CD14-positive monocyte (primary cell): ENCODE measurements around the gene RAI1. TPM values are rescaled to one million over a fixed set of nuclear protein-coding genes. Genes with fewer than 3 reads are reported as not detected.

Experiments used
- DNase-seq, 3 donors: peaks; one replicate each; pipeline ENCODE4 v3.0.0-alpha.2; 2011 to 2022
- H2AFZ ChIP-seq: 2 replicates; pipeline ENCODE4 v1.6.0; 2012; ENCODE audit warnings: mild to moderate bottlenecking, low read depth, low read length, inconsistent platforms; ENCODE audit not compliant: insufficient read depth, poor library complexity, severe bottlenecking
- H3K27ac ChIP-seq, 2 donors: 1 replicate in 1 of 2; 2 replicates in 1 of 2; pipeline ENCODE4 v1.5.1; 2012 to 2013; ENCODE audit warnings: low read length in 2 of 2, control low read depth in 1 of 2, inconsistent platforms in 1 of 2, low read depth in 1 of 2, mild to moderate bottlenecking in 1 of 2
- H3K27me3 ChIP-seq, 2 donors: one replicate each; pipeline versions ENCODE4 v1.6.0 to v1.6.1; 2011 to 2013; ENCODE audit warnings: low read length in 2 of 2; ENCODE audit not compliant: control insufficient read depth in 2 of 2, insufficient read depth in 2 of 2
- H3K36me3 ChIP-seq, 2 donors: replicated peaks in 1 of 2; 1 replicate in 1 of 2; 2 replicates in 1 of 2; pipeline versions ENCODE4 v1.5.1 to v1.6.1; 2012 to 2013; ENCODE audit warnings: low read length in 2 of 2, control low read depth in 1 of 2, inconsistent platforms in 1 of 2, mild to moderate bottlenecking in 1 of 2; ENCODE audit not compliant: insufficient read depth in 2 of 2, control insufficient read depth in 1 of 2
- H3K4me1 ChIP-seq, 2 donors: 1 replicate in 1 of 2; 2 replicates in 1 of 2; pipeline versions ENCODE4 v1.5.1 to v1.6.1; 2012 to 2013; ENCODE audit warnings: low read length in 2 of 2, control low read depth in 1 of 2, inconsistent platforms in 1 of 2, mild to moderate bottlenecking in 1 of 2, moderate library complexity in 1 of 2; ENCODE audit not compliant: insufficient read depth in 2 of 2, control insufficient read depth in 1 of 2
- H3K4me2 ChIP-seq: replicated peaks from 2 replicates; pipeline ENCODE3; 2012; ENCODE audit warnings: low read length, moderate library complexity, mild to moderate bottlenecking; ENCODE audit not compliant: poor library complexity, severe bottlenecking; ENCODE audit errors: extremely low read depth
- H3K4me3 ChIP-seq, 3 experiments: fragments of 200-600 bp in 1 of 3; sonication (generic) in 1 of 3; replicated peaks in 1 of 3; 1 replicate in 2 of 3; 2 replicates in 1 of 3; pipeline ENCODE4 v1.5.1; 2011 to 2013; ENCODE audit warnings: low read length in 3 of 3, mild to moderate bottlenecking in 3 of 3, control low read depth in 2 of 3, low read depth in 2 of 3, inconsistent platforms in 1 of 3, moderate library complexity in 1 of 3
- H3K79me2 ChIP-seq: 2 replicates; pipeline ENCODE4 v1.6.0; 2012; ENCODE audit warnings: mild to moderate bottlenecking, control low read depth, inconsistent platforms, low read length, moderate library complexity; ENCODE audit not compliant: insufficient read depth
- H3K9ac ChIP-seq: 2 replicates; pipeline ENCODE4 v1.6.0; 2017; ENCODE audit warnings: low read length, mild to moderate bottlenecking; ENCODE audit not compliant: insufficient read depth, poor library complexity, severe bottlenecking
- H3K9me3 ChIP-seq, 2 donors: replicated peaks in 1 of 2; 1 replicate in 1 of 2; 2 replicates in 1 of 2; pipeline versions ENCODE4 v1.5.1 to v1.6.1; 2012 to 2013; ENCODE audit warnings: low read length in 2 of 2, control low read depth in 1 of 2; ENCODE audit not compliant: control insufficient read depth in 1 of 2, insufficient read depth in 1 of 2
- H4K20me1 ChIP-seq: 2 replicates; pipeline ENCODE4 v1.6.0; 2012; ENCODE audit warnings: mild to moderate bottlenecking, low read length, control low read depth, moderate library complexity; ENCODE audit not compliant: insufficient read depth
- H3K27ac Mint-ChIP-seq, 7 donors: one replicate each; pipeline ENCODE4 v1.8.0; 2020; ENCODE audit warnings: mild to moderate bottlenecking in 7 of 7, mixed read lengths in 7 of 7, moderate library complexity in 6 of 7, inconsistent platforms in 2 of 7
- H3K27me3 Mint-ChIP-seq, 3 donors: one replicate each; pipeline ENCODE4 v1.8.0; 2021 to 2022; ENCODE audit warnings: low read depth in 3 of 3, mild to moderate bottlenecking in 3 of 3, mixed read lengths in 3 of 3, moderate library complexity in 3 of 3, inconsistent platforms in 1 of 3
- H3K36me3 Mint-ChIP-seq, 2 donors: one replicate each; pipeline ENCODE4 v1.8.0; 2020; ENCODE audit warnings: mixed read lengths in 2 of 2, inconsistent platforms in 1 of 2, mild to moderate bottlenecking in 1 of 2
- H3K4me1 Mint-ChIP-seq: one replicate; pipeline ENCODE4 v1.8.0; 2020; ENCODE audit warnings: mild to moderate bottlenecking, mixed read lengths
- H3K4me3 Mint-ChIP-seq, 2 donors: one replicate each; pipeline ENCODE4 v1.8.0; 2020; ENCODE audit warnings: mild to moderate bottlenecking in 2 of 2, mixed read lengths in 2 of 2, moderate library complexity in 1 of 2
- H3K9me3 Mint-ChIP-seq, 7 donors: one replicate each; pipeline ENCODE4 v1.8.0; 2020 to 2022; ENCODE audit warnings: mixed read lengths in 7 of 7, mild to moderate bottlenecking in 6 of 7, moderate library complexity in 6 of 7, inconsistent platforms in 2 of 7
- CTCF ChIP-seq: fragments of 200-600 bp; IDR thresholded peaks from one replicate; pipeline ENCODE4 v1.8.0; 2022; ENCODE audit warnings: antibody characterized with exemption, mild to moderate bottlenecking
- WGBS: methylation state at CpG from one replicate; pipeline ENCODE4 v1.1.5; 2013; ENCODE audit warnings: missing lambda C conversion rate; ENCODE audit not compliant: insufficient coverage; 5-methylcytosine and 5-hydroxymethylcytosine counted together
- intact Hi-C, 2 donors: fragments of 100-400 bp; cut with micrococcal nuclease; formaldehyde crosslinking; loops; one replicate each; pipeline versions ENCODE4 v1.15.0 to v1.15.1; 2023
- polyA plus RNA-seq, 3 donors: library from polyadenylated mRNA; depleted of rRNA in 1 of 3; unstranded in 2 of 3; stranded (reverse) in 1 of 3; fragments of 300-500 nt in 2 of 3; fragments of >200 nt in 1 of 3; fragmentation: Illumina TruSeq in 2 of 3; gene quantifications; 1 replicate in 2 of 3; 2 replicates in 1 of 3; pipeline ENCODE4 v1.2.3, GENCODE V29; 2012 to 2021

The RAI1 gene
- polyA plus RNA-seq, 3 donors = 0.89 to 4.4 (median 1.5) TPM

- intact Hi-C loops = no loop called here
- Mint-ChIP-seq H3K27me3 (peaks cover 23 to 35% (median 32%) of the 10 kb centered on the region in 3 donors), H3K4me1 (peaks cover 23% of the 10 kb centered on the region), H3K27ac (peak overlapping the region in 1 of 7 donors; percentile 75), H3K9me3 (peaks cover 0 to 4% (median 0%) of the 10 kb centered on the region in 7 donors), H3K36me3 (peaks cover 0 to 5% of the 10 kb centered on the region in 2 donors), H3K4me3 (no peak overlapping the region)
- 100% methylated on average over 3 of the region's 7 CpGs for WGBS
- H3K4me3 ChIP-seq = no peak overlapping the region
- no peak for TF ChIP-seq CTCF
- peaks cover 96% of the 10 kb centered on the region for H4K20me1 ChIP-seq
- peaks cover 12 to 18% of the 10 kb centered on the region in 2 donors for H3K27me3 ChIP-seq
- no peak for DNase-seq
- no peak overlapping the region for H3K27ac ChIP-seq
- H3K4me2 ChIP-seq = no peak overlapping the region
- H3K4me1 ChIP-seq = peaks cover 6 to 24% of the 10 kb centered on the region in 2 donors
- H3K79me2 ChIP-seq = peaks cover 8% of the 10 kb centered on the region
- no peaks in the 10 kb centered on the region for H3K36me3 ChIP-seq
- no peak overlapping the region for H3K9ac ChIP-seq
- H2AFZ ChIP-seq = no peak overlapping the region
- no peaks in the 10 kb centered on the region for H3K9me3 ChIP-seq
These were observed 106.3 kb downstream of the RAI1 start for GRCh38 chr17:17787568-17787967.

GRCh38 chr17:17788967-17789366, 107.7 kb downstream of the RAI1 start:
- H3K9me3 ChIP-seq = no peaks in the 10 kb centered on the region
- peaks cover 91% of the 10 kb centered on the region for H4K20me1 ChIP-seq
- H3K36me3 ChIP-seq = peaks cover 6 to 8% of the 10 kb centered on the region in 2 donors
- Mint-ChIP-seq H3K4me3 (no peak overlapping the region), H3K27ac (no peak overlapping the region), H3K27me3 (peaks cover 17 to 24% (median 19%) of the 10 kb centered on the region in 3 donors), H3K36me3 (peaks cover 9 to 11% of the 10 kb centered on the region in 2 donors), H3K4me1 (peaks cover 19% of the 10 kb centered on the region), H3K9me3 (peaks cover 0 to 2% (median 0%) of the 10 kb centered on the region in 7 donors)
- H3K79me2 ChIP-seq = peaks cover 8% of the 10 kb centered on the region
- no peak overlapping the region for H3K4me3 ChIP-seq
- 95% methylated on average over 8 of the region's 8 CpGs for WGBS
- DNase-seq = no peak
- intact Hi-C loops = no loop called here
- TF ChIP-seq CTCF = no peak
- H3K9ac ChIP-seq = no peak overlapping the region
- peaks cover 4 to 9% of the 10 kb centered on the region in 2 donors for H3K27me3 ChIP-seq
- peaks cover 0 to 10% of the 10 kb centered on the region in 2 donors for H3K4me1 ChIP-seq
- H3K27ac ChIP-seq = no peak overlapping the region
- no peak overlapping the region for H2AFZ ChIP-seq
- H3K4me2 ChIP-seq = no peak overlapping the region
